WTC11 (cell line): ENCODE data around the gene SLC25A10. TPM values are rescaled to one million over a fixed set of nuclear protein-coding genes. Genes with fewer than 3 reads are reported as not detected.

ENCODE experiments used
- ATAC-seq: fragments of 200-7000 bp; cut with Tn5 transposase; 2 replicates; pipeline ENCODE4 v1.10.0; 2021; ENCODE audit warnings: mild to moderate bottlenecking, moderate library complexity
- CTCF ChIA-PET: fragments of 300-600 bp; sonication (Branson Sonifier 250); formaldehyde crosslinking; loops from one replicate; lab custom pipeline; 2021; ENCODE audit warnings: antibody characterized with exemption; lab: Charles Lee
- POLR2A ChIA-PET: fragments of 350-600 bp; sonication (Branson Sonifier 250); formaldehyde crosslinking; loops from one replicate; lab custom pipeline; 2021; ENCODE audit warnings: antibody characterized with exemption; lab: Charles Lee
- DNase-seq: peaks from one replicate; pipeline ENCODE4 v3.0.0; 2021; ENCODE audit warnings: low spot score
- H3K27ac Mint-ChIP-seq: 2 replicates; pipeline ENCODE4 v1.8.0; 2021; ENCODE audit warnings: mixed read lengths
- H3K27me3 Mint-ChIP-seq: 2 replicates; pipeline ENCODE4 v1.8.0; 2021; ENCODE audit warnings: low read depth, mild to moderate bottlenecking, moderate library complexity, mixed read lengths
- H3K36me3 Mint-ChIP-seq: 2 replicates; pipeline ENCODE4 v1.8.0; 2021; ENCODE audit warnings: mixed read lengths
- H3K4me1 Mint-ChIP-seq: 2 replicates; pipeline ENCODE4 v1.8.0; 2022; ENCODE audit warnings: mixed read lengths
- H3K4me3 Mint-ChIP-seq: 2 replicates; pipeline ENCODE4 v1.8.0; 2021; ENCODE audit warnings: mild to moderate bottlenecking, moderate library complexity, mixed read lengths
- H3K9me3 Mint-ChIP-seq: 2 replicates; pipeline ENCODE4 v1.8.0; 2021; ENCODE audit warnings: mixed read lengths
- IRF2 ChIP-seq: sonication (generic); formaldehyde crosslinking; IDR thresholded peaks from 2 replicates; pipeline ENCODE4 v1.8.0; 2022; ENCODE audit warnings: low read depth, missing genetic modification reagents, borderline replicate concordance
- NFYB ChIP-seq: sonication (generic); formaldehyde crosslinking; conservative IDR thresholded peaks from 2 replicates; pipeline ENCODE4 v1.8.0; 2022; ENCODE audit warnings: low read depth, missing genetic modification reagents
- NR2C2 ChIP-seq: sonication (generic); formaldehyde crosslinking; IDR thresholded peaks from 2 replicates; pipeline ENCODE4 v1.8.0; 2022; ENCODE audit warnings: mild to moderate bottlenecking, missing genetic modification reagents
- NR3C1 ChIP-seq: sonication (generic); formaldehyde crosslinking; conservative IDR thresholded peaks from 2 replicates; pipeline ENCODE4 v1.8.1; 2023; ENCODE audit warnings: low read depth, mild to moderate bottlenecking, missing genetic modification reagents
- SMAD3 ChIP-seq: sonication (generic); formaldehyde crosslinking; IDR thresholded peaks from 2 replicates; pipeline ENCODE4 v1.8.0; 2022; ENCODE audit warnings: missing genetic modification reagents, mild to moderate bottlenecking, borderline replicate concordance
- ZNF121 ChIP-seq: sonication (generic); formaldehyde crosslinking; IDR thresholded peaks from 2 replicates; pipeline ENCODE4 v1.8.0; 2023; ENCODE audit warnings: missing genetic modification reagents
- ZNF138 ChIP-seq: sonication (generic); formaldehyde crosslinking; conservative IDR thresholded peaks from 2 replicates; pipeline ENCODE4 v1.8.1; 2022; ENCODE audit warnings: mild to moderate bottlenecking, moderate library complexity, missing genetic modification reagents
- ZNF219 ChIP-seq: sonication (generic); formaldehyde crosslinking; IDR thresholded peaks from 2 replicates; pipeline ENCODE4 v1.8.0; 2023; ENCODE audit warnings: missing genetic modification reagents, mild to moderate bottlenecking, borderline replicate concordance
- ZNF423 ChIP-seq: fragments of 250-450 bp; sonication (Bioruptor Pico); IDR thresholded peaks from 2 replicates; pipeline ENCODE4 v2.1.2; 2022; ENCODE audit warnings: mild to moderate bottlenecking, moderate library complexity
- total RNA-seq: library from RNA; stranded (reverse); gene quantifications from 3 replicates; pipeline ENCODE4 v1.2.3, GENCODE V29; 2021
- TF ChIP-seq, protein P1 (sequence below): sonication (generic); formaldehyde crosslinking; IDR thresholded peaks from 2 replicates; pipeline ENCODE4 v1.8.1; 2022; ENCODE audit warnings: mild to moderate bottlenecking, missing genetic modification reagents, moderate library complexity, borderline replicate concordance
- TF ChIP-seq, protein P2 (sequence below): sonication (generic); formaldehyde crosslinking; IDR thresholded peaks from 2 replicates; pipeline ENCODE4 v1.8.1; 2023; ENCODE audit warnings: mild to moderate bottlenecking, moderate library complexity, missing genetic modification reagents
- TF ChIP-seq, protein P3 (sequence below): sonication (generic); formaldehyde crosslinking; IDR thresholded peaks from 2 replicates; pipeline ENCODE4 v1.8.1; 2023; ENCODE audit warnings: mild to moderate bottlenecking, missing genetic modification reagents, moderate library complexity
- TF ChIP-seq, protein P4 (sequence below): sonication (generic); formaldehyde crosslinking; IDR thresholded peaks from 2 replicates; pipeline ENCODE4 v1.8.1; 2023; ENCODE audit warnings: mild to moderate bottlenecking, missing genetic modification reagents
- TF ChIP-seq, protein P5 (sequence below): fragments of 250-450 bp; sonication (Bioruptor Pico); IDR thresholded peaks from 2 replicates; pipeline ENCODE4 v1.9.0; 2021; ENCODE audit warnings: mild to moderate bottlenecking, borderline replicate concordance
- TF ChIP-seq, protein P6 (sequence below): sonication (generic); formaldehyde crosslinking; IDR thresholded peaks from 2 replicates; pipeline ENCODE4 v1.8.1; 2022; ENCODE audit warnings: low read depth, missing genetic modification reagents, borderline replicate concordance

The SLC25A10 gene
- total RNA-seq, 1 experiment from 2014 or later: 38.7 TPM

DNA sequence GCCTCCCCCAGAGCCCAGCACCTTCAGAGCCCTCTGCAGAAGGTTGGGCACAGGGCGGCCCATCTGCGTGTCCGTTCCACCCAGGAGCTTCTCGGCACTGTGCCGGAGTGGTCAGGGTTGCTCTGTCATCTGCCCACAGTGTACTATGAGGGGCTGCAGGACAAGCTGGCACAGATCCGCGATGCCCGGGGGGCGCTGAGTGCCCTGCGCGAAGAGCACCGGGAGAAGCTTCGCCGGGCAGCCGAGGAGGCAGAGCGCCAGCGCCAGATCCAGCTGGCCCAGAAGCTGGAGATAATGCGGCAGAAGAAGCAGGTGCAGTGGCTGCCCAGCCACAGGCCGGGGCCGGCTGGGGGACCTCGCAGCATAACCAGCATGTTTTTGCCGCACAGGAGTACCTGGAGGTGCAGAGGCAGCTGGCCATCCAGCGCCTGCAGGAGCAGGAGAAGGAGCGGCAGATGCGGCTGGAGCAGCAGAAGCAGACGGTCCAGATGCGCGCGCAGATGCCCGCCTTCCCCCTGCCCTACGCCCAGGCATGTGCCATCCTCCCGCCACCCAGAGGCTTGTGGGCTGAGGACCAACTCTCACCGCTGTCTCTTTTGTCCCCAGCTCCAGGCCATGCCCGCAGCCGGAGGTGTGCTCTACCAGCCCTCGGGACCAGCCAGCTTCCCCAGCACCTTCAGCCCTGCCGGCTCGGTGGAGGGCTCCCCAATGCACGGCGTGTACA lies 15.7 kb upstream of the SLC25A10 start (continued):
- TF ChIP-seq, protein P1, sequence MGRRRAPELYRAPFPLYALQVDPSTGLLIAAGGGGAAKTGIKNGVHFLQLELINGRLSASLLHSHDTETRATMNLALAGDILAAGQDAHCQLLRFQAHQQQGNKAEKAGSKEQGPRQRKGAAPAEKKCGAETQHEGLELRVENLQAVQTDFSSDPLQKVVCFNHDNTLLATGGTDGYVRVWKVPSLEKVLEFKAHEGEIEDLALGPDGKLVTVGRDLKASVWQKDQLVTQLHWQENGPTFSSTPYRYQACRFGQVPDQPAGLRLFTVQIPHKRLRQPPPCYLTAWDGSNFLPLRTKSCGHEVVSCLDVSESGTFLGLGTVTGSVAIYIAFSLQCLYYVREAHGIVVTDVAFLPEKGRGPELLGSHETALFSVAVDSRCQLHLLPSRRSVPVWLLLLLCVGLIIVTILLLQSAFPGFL (CRISPR knock-in tag): no peak
- TF ChIP-seq ZNF138 (CRISPR knock-in tag) (no peak), ZNF121 (no peak), NR3C1 (no peak), NR2C2 (CRISPR knock-in tag) (no peak), IRF2 (CRISPR knock-in tag) (no peak), NFYB (CRISPR knock-in tag) (no peak), ZNF423 (CRISPR knock-in tag) (no peak)
- TF ChIP-seq, protein P2, sequence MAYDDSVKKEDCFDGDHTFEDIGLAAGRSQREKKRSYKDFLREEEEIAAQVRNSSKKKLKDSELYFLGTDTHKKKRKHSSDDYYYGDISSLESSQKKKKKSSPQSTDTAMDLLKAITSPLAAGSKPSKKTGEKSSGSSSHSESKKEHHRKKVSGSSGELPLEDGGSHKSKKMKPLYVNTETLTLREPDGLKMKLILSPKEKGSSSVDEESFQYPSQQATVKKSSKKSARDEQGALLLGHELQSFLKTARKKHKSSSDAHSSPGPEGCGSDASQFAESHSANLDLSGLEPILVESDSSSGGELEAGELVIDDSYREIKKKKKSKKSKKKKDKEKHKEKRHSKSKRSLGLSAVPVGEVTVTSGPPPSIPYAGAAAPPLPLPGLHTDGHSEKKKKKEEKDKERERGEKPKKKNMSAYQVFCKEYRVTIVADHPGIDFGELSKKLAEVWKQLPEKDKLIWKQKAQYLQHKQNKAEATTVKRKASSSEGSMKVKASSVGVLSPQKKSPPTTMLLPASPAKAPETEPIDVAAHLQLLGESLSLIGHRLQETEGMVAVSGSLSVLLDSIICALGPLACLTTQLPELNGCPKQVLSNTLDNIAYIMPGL: no peak
- TF ChIP-seq, protein P3, sequence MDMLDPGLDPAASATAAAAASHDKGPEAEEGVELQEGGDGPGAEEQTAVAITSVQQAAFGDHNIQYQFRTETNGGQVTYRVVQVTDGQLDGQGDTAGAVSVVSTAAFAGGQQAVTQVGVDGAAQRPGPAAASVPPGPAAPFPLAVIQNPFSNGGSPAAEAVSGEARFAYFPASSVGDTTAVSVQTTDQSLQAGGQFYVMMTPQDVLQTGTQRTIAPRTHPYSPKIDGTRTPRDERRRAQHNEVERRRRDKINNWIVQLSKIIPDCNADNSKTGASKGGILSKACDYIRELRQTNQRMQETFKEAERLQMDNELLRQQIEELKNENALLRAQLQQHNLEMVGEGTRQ: no peak
- TF ChIP-seq, protein P4, sequence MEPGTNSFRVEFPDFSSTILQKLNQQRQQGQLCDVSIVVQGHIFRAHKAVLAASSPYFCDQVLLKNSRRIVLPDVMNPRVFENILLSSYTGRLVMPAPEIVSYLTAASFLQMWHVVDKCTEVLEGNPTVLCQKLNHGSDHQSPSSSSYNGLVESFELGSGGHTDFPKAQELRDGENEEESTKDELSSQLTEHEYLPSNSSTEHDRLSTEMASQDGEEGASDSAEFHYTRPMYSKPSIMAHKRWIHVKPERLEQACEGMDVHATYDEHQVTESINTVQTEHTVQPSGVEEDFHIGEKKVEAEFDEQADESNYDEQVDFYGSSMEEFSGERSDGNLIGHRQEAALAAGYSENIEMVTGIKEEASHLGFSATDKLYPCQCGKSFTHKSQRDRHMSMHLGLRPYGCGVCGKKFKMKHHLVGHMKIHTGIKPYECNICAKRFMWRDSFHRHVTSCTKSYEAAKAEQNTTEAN (CRISPR knock-in tag): no peak
- TF ChIP-seq, protein P5, sequence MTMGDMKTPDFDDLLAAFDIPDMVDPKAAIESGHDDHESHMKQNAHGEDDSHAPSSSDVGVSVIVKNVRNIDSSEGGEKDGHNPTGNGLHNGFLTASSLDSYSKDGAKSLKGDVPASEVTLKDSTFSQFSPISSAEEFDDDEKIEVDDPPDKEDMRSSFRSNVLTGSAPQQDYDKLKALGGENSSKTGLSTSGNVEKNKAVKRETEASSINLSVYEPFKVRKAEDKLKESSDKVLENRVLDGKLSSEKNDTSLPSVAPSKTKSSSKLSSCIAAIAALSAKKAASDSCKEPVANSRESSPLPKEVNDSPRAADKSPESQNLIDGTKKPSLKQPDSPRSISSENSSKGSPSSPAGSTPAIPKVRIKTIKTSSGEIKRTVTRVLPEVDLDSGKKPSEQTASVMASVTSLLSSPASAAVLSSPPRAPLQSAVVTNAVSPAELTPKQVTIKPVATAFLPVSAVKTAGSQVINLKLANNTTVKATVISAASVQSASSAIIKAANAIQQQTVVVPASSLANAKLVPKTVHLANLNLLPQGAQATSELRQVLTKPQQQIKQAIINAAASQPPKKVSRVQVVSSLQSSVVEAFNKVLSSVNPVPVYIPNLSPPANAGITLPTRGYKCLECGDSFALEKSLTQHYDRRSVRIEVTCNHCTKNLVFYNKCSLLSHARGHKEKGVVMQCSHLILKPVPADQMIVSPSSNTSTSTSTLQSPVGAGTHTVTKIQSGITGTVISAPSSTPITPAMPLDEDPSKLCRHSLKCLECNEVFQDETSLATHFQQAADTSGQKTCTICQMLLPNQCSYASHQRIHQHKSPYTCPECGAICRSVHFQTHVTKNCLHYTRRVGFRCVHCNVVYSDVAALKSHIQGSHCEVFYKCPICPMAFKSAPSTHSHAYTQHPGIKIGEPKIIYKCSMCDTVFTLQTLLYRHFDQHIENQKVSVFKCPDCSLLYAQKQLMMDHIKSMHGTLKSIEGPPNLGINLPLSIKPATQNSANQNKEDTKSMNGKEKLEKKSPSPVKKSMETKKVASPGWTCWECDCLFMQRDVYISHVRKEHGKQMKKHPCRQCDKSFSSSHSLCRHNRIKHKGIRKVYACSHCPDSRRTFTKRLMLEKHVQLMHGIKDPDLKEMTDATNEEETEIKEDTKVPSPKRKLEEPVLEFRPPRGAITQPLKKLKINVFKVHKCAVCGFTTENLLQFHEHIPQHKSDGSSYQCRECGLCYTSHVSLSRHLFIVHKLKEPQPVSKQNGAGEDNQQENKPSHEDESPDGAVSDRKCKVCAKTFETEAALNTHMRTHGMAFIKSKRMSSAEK (CRISPR knock-in tag): no peak

DNA sequence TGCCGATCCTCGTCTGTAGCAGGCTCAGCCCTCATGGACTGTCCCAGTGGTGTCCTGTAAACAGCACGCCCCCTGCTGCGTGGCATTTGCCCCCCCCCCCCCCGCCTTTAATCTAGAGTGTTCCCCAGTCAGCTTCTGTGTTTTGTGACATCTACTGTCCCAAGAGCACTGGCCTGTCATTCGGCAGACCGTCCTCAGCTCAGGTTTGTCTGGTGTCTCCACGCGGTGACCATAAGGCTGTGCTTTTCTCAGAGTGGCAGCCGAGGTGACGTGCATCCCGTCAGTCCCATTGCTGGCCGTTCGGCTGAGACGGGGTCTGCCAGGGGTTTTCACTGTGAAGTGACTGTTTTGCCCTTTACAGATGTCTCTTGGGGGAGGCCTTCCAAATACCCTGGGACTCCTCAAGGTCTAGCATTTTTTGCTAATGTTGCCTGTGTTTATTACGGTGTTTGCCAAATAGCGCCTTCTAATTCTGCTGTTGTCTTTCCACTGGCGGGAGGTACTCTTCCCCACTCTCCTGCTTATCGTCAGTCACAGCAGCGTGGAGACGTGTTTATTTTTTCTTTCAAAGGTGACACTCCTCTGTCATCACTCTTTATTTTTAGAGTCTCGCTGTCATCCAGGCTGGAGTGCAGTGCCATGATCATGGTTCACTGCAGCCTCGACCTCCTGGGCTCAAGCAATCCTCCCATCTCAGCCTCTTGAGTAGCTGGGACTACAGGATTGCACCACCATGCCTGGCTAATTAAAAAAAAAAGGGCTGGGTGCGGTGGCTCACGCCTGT lies 14.6 kb upstream of the SLC25A10 start:
- Mint-ChIP-seq H3K4me1 (peaks cover 11% of the 10 kb centered on the region; the same call in 1 of the 2 replicates), H3K27ac (peak overlapping the region; percentile 57), H3K27me3 (no peaks in the 10 kb centered on the region), H3K36me3 (peaks cover 32% of the 10 kb centered on the region), H3K4me3 (no peak overlapping the region), H3K9me3 (no peaks in the 10 kb centered on the region)
- no peak for ATAC-seq
- POLR2A ChIA-PET: no interaction called here
- DNase-seq: no peak
- TF ChIP-seq SMAD3 (CRISPR knock-in tag): no peak
- TF ChIP-seq, protein P6, sequence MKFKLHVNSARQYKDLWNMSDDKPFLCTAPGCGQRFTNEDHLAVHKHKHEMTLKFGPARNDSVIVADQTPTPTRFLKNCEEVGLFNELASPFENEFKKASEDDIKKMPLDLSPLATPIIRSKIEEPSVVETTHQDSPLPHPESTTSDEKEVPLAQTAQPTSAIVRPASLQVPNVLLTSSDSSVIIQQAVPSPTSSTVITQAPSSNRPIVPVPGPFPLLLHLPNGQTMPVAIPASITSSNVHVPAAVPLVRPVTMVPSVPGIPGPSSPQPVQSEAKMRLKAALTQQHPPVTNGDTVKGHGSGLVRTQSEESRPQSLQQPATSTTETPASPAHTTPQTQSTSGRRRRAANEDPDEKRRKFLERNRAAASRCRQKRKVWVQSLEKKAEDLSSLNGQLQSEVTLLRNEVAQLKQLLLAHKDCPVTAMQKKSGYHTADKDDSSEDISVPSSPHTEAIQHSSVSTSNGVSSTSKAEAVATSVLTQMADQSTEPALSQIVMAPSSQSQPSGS (CRISPR knock-in tag): no peak
- TF ChIP-seq, protein P1 (CRISPR knock-in tag): no peak
- no peak for TF ChIP-seq ZNF423 (CRISPR knock-in tag)
- TF ChIP-seq ZNF219 (CRISPR knock-in tag): no peak
- CTCF ChIA-PET: interaction anchor here (0.6 kb wide), 1 partner anchor 14 kb away, joined by 5 read pairs; no protein-coding TSS in a partner anchor
